Smooth muscle cell (in vitro differentiated cells): ENCODE results near the gene GRIFIN. TPM values are rescaled to one million over a fixed set of nuclear protein-coding genes. Genes with fewer than 3 reads are reported as not detected.

Experiments
- DNase-seq: peaks from one replicate; lab custom pipeline; 2025; ENCODE audit not compliant: unreplicated experiment; lab: John Stamatoyannopoulos, UW
- H2AFZ ChIP-seq: fragments of 200-600 bp; sonication (generic); 2 replicates; pipeline ENCODE4 v1.6.0; 2016; ENCODE audit warnings: antibody characterized with exemption, low read depth, mild to moderate bottlenecking
- H3F3A ChIP-seq: fragments of 200-600 bp; sonication (generic); 2 replicates; pipeline ENCODE4 v1.6.0; 2017; ENCODE audit warnings: antibody characterized with exemption, low read depth
- H3K27ac ChIP-seq: fragments of 200-600 bp; sonication (generic); 2 replicates; pipeline ENCODE4 v1.5.1; 2016; ENCODE audit warnings: low read depth, mild to moderate bottlenecking
- H3K27me3 ChIP-seq: fragments of 200-600 bp; sonication (generic); 2 replicates; pipeline ENCODE4 v1.6.1; 2016; ENCODE audit warnings: low read depth, mild to moderate bottlenecking
- H3K36me3 ChIP-seq: fragments of 200-600 bp; sonication (generic); 2 replicates; pipeline ENCODE4 v1.5.1; 2016; ENCODE audit warnings: low read depth
- H3K4me1 ChIP-seq: fragments of 200-600 bp; sonication (generic); 2 replicates; pipeline ENCODE4 v1.5.1; 2016; ENCODE audit warnings: low read depth
- H3K4me2 ChIP-seq: fragments of 200-600 bp; sonication (generic); 2 replicates; pipeline ENCODE4 v1.6.0; 2016; ENCODE audit warnings: mild to moderate bottlenecking
- H3K4me3 ChIP-seq: fragments of 200-600 bp; sonication (generic); 2 replicates; pipeline ENCODE4 v1.5.1; 2016; ENCODE audit warnings: mild to moderate bottlenecking
- H3K79me2 ChIP-seq: fragments of 200-600 bp; sonication (generic); 2 replicates; pipeline ENCODE4 v1.6.0; 2016; ENCODE audit warnings: low read depth, mild to moderate bottlenecking
- H3K9ac ChIP-seq: fragments of 200-600 bp; sonication (generic); 2 replicates; pipeline ENCODE4 v1.6.0; 2016; ENCODE audit warnings: low read depth
- H3K9me3 ChIP-seq: fragments of 200-600 bp; sonication (generic); replicated peaks from 2 replicates; pipeline ENCODE4 v1.5.1; 2016; ENCODE audit warnings: low read depth
- H4K20me1 ChIP-seq: fragments of 200-600 bp; sonication (generic); 2 replicates; pipeline ENCODE4 v1.6.0; 2016; ENCODE audit warnings: low read depth
- WGBS: methylation state at CpG from one replicate; pipeline ENCODE4 v1.1.7; 2016; ENCODE audit warnings: low lambda C conversion rate; 5-methylcytosine and 5-hydroxymethylcytosine counted together
- polyA plus RNA-seq: library from polyadenylated mRNA; unstranded; fragments of >200 nt; fragmentation: Nextera tagmentation; extraction: Ambion mirVana; gene quantifications from 2 replicates; pipeline ENCODE4 v1.2.1, GENCODE V29; 2016
- total RNA-seq: library from RNA; depleted of rRNA; stranded (reverse); fragments of >200 nt; gene quantifications from 2 replicates; pipeline ENCODE4 v1.2.3, GENCODE V29; 2014
- TF ChIP-seq, protein P1 (sequence below): fragments of 200-600 bp; sonication (generic); IDR thresholded peaks from 2 replicates; pipeline ENCODE4 v1.5.1; 2017; ENCODE audit warnings: borderline replicate concordance, mild to moderate bottlenecking, antibody characterized with exemption; ENCODE audit not compliant: insufficient read depth, poor library complexity, severe bottlenecking

The GRIFIN gene
- total and polyA plus RNA-seq, 2 experiments from 2014 or later = not detected

DNA sequence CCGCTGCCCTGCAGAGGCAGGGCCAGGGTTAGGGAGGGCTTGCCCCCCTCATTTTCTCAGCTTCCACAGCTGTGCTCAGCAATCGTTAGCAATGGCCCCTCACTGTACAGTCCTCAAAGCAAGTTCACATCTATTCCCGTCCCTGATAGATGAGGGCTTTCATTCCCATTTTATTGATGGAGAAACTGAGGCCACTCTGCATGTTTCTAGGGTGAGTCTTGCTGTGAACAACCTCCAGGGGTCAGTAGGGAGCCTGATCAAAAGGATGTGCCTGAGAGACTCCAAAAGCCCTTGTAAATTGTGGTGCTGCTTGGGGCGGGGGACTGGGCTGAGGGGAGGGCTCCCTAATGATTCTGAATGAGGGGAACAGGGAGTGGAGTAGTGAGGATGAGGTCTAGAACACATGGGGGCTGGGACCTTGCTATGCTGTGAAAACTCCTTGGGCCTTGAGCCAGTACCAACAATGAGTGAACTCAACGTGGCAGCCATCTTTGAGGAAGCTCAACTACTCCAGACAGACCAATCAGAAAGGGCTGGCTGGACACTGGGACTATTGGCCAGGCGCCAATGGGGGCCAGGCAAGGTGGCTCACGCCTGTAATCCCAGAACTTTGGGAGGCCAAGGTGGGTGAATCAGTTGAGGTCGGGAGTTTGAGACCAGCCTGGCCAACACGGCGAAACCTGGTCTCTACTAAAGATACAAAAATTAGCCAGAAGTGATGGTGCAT is 6.7 kb upstream of the GRIFIN start:
- H3K27me3 ChIP-seq = no peaks in the 10 kb centered on the region
- no peak overlapping the region for H3K4me2 ChIP-seq
- no peaks in the 10 kb centered on the region for H4K20me1 ChIP-seq
- no peaks in the 10 kb centered on the region for H3F3A ChIP-seq
- no peak overlapping the region for H3K27ac ChIP-seq
- no peaks in the 10 kb centered on the region for H3K9me3 ChIP-seq
- H3K4me1 ChIP-seq = peaks cover 4% of the 10 kb centered on the region
- H3K79me2 ChIP-seq = no peaks in the 10 kb centered on the region
- no peak for DNase-seq
- WGBS = 90% methylated on average over 10 of the region's 10 CpGs
- TF ChIP-seq, protein P1, sequence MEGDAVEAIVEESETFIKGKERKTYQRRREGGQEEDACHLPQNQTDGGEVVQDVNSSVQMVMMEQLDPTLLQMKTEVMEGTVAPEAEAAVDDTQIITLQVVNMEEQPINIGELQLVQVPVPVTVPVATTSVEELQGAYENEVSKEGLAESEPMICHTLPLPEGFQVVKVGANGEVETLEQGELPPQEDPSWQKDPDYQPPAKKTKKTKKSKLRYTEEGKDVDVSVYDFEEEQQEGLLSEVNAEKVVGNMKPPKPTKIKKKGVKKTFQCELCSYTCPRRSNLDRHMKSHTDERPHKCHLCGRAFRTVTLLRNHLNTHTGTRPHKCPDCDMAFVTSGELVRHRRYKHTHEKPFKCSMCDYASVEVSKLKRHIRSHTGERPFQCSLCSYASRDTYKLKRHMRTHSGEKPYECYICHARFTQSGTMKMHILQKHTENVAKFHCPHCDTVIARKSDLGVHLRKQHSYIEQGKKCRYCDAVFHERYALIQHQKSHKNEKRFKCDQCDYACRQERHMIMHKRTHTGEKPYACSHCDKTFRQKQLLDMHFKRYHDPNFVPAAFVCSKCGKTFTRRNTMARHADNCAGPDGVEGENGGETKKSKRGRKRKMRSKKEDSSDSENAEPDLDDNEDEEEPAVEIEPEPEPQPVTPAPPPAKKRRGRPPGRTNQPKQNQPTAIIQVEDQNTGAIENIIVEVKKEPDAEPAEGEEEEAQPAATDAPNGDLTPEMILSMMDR = peak; percentile 9
- H2AFZ ChIP-seq = no peak overlapping the region
- H3K9ac ChIP-seq = no peak overlapping the region
- no peak overlapping the region for H3K4me3 ChIP-seq
- H3K36me3 ChIP-seq = no peaks in the 10 kb centered on the region

DNA sequence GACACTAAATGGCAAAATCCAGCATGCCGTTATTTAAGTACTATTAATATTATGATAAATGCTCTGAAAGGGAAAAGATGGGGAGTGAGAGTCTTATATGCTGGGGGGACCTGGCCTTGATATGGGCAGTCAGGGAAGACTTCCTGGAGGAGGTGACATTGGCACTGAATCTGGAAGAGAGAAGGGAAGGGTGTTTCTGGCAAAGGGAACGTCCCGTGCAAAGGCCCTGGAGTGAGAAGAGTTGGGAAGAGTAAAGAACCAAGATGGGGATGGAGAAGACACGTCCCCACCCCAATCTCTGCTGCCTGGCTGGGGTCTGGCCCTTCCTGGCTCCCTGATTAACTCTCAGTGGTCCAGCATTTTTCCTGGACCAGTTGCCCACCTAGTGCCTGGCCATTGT is 5.0 kb upstream of the GRIFIN start:
- Histone ChIP-seq H3K27me3 (no peaks in the 10 kb centered on the region), H2AFZ (no peak overlapping the region), H4K20me1 (no peaks in the 10 kb centered on the region), H3K4me3 (no peak overlapping the region), H3K4me1 (peaks cover 15% of the 10 kb centered on the region), H3K9ac (no peak overlapping the region), H3K36me3 (no peaks in the 10 kb centered on the region), H3K79me2 (no peaks in the 10 kb centered on the region), H3K4me2 (no peak overlapping the region), H3F3A (no peaks in the 10 kb centered on the region), H3K27ac (no peak overlapping the region), H3K9me3 (no peaks in the 10 kb centered on the region)
- WGBS = 85% methylated on average over 4 of the region's 4 CpGs
- TF ChIP-seq, protein P1 = no peak
- DNase-seq = no peak

DNA sequence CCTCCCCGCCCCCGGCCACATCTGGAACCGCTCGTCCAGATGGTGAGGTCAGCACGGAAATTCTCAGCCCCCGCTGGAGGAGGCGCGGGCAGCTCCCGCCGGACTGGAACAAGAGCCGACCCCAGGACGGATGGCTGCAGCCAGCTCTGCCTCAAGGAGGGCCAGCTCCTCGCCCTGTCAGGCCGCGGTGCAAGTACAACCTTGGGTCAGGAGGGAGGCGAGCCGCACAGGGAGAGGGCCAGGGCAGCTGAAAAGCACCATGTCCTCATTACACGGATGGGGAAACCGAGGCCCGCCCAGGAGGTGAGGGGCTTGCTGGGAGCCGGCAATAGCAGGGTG is 3.8 kb upstream of the GRIFIN start:
- Histone ChIP-seq H3K79me2 (no peaks in the 10 kb centered on the region), H3K4me3 (no peak overlapping the region), H3F3A (no peaks in the 10 kb centered on the region), H2AFZ (no peak overlapping the region), H3K36me3 (no peaks in the 10 kb centered on the region), H3K4me2 (no peak overlapping the region), H3K27ac (no peak overlapping the region), H4K20me1 (no peaks in the 10 kb centered on the region), H3K9ac (no peak overlapping the region), H3K27me3 (no peaks in the 10 kb centered on the region), H3K9me3 (no peaks in the 10 kb centered on the region), H3K4me1 (peaks cover 15% of the 10 kb centered on the region)
- WGBS = 53% methylated on average over 21 of the region's 21 CpGs
- TF ChIP-seq, protein P1 = no peak
- DNase-seq = no peak

DNA sequence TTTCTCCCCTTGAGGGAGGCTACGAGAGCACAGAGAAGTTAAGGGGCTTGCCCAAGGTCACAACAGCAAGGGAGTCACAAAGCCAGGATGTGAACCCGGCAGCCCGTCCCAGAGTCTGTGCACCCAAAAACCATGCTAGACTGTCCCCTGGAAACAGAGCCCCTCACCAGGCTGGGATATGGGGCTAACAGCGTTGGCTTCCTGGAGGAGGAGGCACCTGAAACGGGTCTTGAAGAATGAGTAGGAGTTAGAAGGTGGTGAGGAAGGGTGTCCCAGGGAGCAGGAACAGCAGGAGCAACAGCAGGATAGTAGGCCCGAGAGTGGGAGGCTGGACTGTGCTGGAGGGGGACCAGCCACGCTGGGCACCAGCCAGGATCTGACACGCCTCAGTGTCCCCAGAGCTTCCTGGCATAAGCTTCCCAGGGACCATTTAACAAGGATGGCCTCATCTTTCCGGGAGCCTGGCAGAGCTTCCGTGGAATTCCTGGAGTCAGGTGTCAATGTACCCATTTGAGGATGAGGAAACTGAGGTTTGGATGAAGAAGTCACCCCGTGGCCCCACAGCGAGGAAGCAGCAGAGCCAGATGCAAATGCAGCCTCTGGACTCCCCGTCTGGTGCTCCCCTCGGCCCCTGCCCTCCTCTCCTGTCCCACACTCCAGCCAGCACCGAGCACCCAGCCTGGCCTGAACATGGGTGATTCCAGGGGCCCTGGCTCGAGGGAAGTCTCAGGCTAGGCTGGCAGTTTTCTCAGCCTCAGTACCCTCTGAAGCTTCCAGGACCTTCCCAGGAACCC is 3.3 kb upstream of the GRIFIN start:
- Histone ChIP-seq H3K27ac (no peak overlapping the region), H3K4me1 (peaks cover 15% of the 10 kb centered on the region), H3K9ac (no peak overlapping the region), H3F3A (no peaks in the 10 kb centered on the region), H3K27me3 (no peaks in the 10 kb centered on the region), H4K20me1 (no peaks in the 10 kb centered on the region), H3K79me2 (no peaks in the 10 kb centered on the region), H3K9me3 (no peaks in the 10 kb centered on the region), H3K4me2 (no peak overlapping the region), H2AFZ (no peak overlapping the region), H3K4me3 (no peak overlapping the region), H3K36me3 (no peaks in the 10 kb centered on the region)
- TF ChIP-seq, protein P1 = no peak
- 84% methylated on average over 16 of the region's 16 CpGs for WGBS
- no peak for DNase-seq
